Right cardiac atrium (tissue), 5 donors: ENCODE measurements around the gene C22orf23. TPM values are rescaled to one million over a fixed set of nuclear protein-coding genes. Genes with fewer than 3 reads are reported as not detected.
A peak's percentile ranks its signal among the peaks of the same experiment; 100 is the strongest.

ENCODE experiments used
- ATAC-seq, 2 donors: fragments of 200-7000 bp; cut with Tn5 transposase; one replicate each; pipeline versions ENCODE4 v1.8.0 to v1.9.1; 2020; ENCODE audit warnings: moderate library complexity in 2 of 2, mild to moderate bottlenecking in 1 of 2
- DNase-seq, 3 donors: peaks; one replicate each; pipeline ENCODE4 v3.0.0-alpha.2; 2020
- H3K27ac ChIP-seq: one replicate; pipeline ENCODE4 v1.5.1; 2013; ENCODE audit warnings: mild to moderate bottlenecking, low read length, control low read depth, moderate library complexity
- H3K27me3 ChIP-seq: one replicate; pipeline ENCODE4 v1.6.1; 2013; ENCODE audit not compliant: control insufficient read depth, insufficient read depth
- H3K4me1 ChIP-seq: one replicate; pipeline ENCODE4 v1.6.1; 2013; ENCODE audit warnings: low read length; ENCODE audit not compliant: control insufficient read depth, insufficient read depth
- H3K4me3 ChIP-seq: one replicate; pipeline ENCODE4 v1.5.1; 2013; ENCODE audit warnings: low read length, control low read depth
- H3K9me3 ChIP-seq: one replicate; pipeline ENCODE4 v1.6.1; 2013; ENCODE audit warnings: low read length; ENCODE audit not compliant: control insufficient read depth
- WGBS: extraction: QIAGEN DNeasy Blood & Tissue Kit; methylation state at CpG from one replicate; pipeline ENCODE4 v1.1.7; 2013; 5-methylcytosine and 5-hydroxymethylcytosine counted together
- intact Hi-C, 4 donors: fragments of 100-400 bp; cut with DNase I; formaldehyde crosslinking; loops; one replicate each; pipeline versions ENCODE4 v1.11.0 to v1.14.0; 2022 to 2023
- polyA plus RNA-seq: library from polyadenylated mRNA; stranded (reverse); fragments of 200-250 nt; gene quantifications from one replicate; pipeline ENCODE4 v1.2.3, GENCODE V29; 2013
- total RNA-seq, 4 donors: library from RNA; stranded (reverse); fragmentation: NEBNext Ultra II Directional; extraction: Animal tissue kit (Norgen Biotek cat#: 25700); gene quantifications; one replicate each; pipeline ENCODE4 v1.2.1, GENCODE V29; 2021
- donor health status: healthy with polysubstance abuse.
- donor health status: DM: no; HTN: yes; CAD: no.
- donor health status: DM: no; HTN: no; CAD: no.
- donor health status: DM: no; HTN: yes; CAD: no; lungs with severe emphysema.
- donor health status: DM: yes; HTN: yes; CAD: no.

The C22orf23 gene
- total and polyA plus RNA-seq, 5 donors, result 0.19 to 0.54 (median 0.34) TPM

DNA sequence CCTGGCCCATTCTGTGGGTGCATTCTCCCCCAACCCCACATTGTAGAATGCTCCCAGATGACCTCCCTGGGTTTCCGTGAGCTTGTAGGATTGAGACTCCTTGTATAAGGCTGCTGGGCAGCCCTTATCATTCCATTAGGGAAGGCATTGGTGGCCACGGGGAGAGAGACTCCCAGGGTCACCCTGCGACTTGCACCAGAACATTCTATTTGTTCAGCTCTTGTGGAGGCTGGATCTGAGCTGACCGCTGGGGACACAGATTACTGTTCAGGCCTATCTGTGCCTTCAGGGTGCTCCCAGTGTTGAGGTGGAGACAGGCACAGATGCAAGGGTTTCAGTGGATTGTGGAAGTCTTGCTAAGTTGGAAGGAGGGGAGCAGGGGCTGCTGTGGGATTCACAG lies 29.5 kb downstream of the C22orf23 start:
- no peaks in the 10 kb centered on the region for H3K9me3 ChIP-seq
- no peaks in the 10 kb centered on the region for H3K27me3 ChIP-seq
- DNase-seq (no peak), ATAC-seq (no peak)
- 89% methylated on average over 4 of the region's 4 CpGs for WGBS
- intact Hi-C loops, result no loop called here
- H3K4me1 ChIP-seq, result no peaks in the 10 kb centered on the region
- no peak overlapping the region for H3K4me3 ChIP-seq
- H3K27ac ChIP-seq, result no peak overlapping the region

DNA sequence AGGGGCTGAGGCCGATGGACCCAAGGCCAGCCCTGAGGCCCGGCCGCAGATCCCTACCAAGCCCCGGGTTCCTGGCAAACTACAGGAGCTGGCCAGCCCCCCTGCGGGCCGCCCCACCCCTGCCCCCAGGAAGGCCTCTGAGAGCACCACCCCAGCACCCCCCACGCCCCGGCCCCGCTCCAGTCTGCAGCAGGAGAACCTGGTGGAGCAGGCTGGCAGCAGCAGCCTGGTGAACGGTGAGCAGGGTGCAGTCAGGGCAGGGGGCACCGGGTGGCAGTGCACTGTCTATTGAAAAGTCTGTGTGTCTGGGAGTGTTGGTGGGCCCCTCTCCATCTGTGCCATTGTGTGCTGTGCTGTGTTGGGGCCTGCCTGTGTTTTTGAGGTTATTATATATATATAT lies 31.2 kb downstream of the C22orf23 start:
- Histone ChIP-seq H3K27ac (no peak overlapping the region), H3K9me3 (no peaks in the 10 kb centered on the region), H3K4me3 (no peak overlapping the region), H3K4me1 (no peaks in the 10 kb centered on the region), H3K27me3 (no peaks in the 10 kb centered on the region)
- WGBS, result 91% methylated on average over 11 of the region's 11 CpGs
- intact Hi-C loops, result no loop called here
- ATAC-seq (no peak), DNase-seq (no peak)

DNA sequence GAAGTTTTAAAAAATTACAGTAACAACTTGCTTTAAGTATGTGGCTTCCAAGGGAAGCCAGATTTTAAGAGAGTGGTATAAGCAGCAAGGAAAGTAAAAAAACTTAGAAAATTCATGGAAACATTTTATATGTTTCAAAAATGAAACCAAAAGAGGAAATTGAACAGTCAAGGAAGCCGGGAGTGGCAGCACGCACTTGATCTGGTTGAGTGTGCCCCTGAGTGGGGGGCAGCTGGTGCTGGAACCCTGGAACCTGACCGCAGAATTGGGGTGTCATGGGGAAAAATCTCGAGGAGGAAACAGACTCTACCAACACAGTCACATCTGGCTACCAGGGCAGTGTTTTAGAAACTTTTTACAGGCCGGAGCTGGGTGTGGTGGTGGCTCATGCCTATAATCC lies 33.3 kb downstream of the C22orf23 start:
- intact Hi-C loops, result no loop called here
- ATAC-seq, result no peak
- DNase-seq, result no peak
- WGBS, result 75% methylated on average over 5 of the region's 5 CpGs
- Histone ChIP-seq H3K4me3 (no peak overlapping the region), H3K4me1 (no peaks in the 10 kb centered on the region), H3K27me3 (no peaks in the 10 kb centered on the region), H3K27ac (no peak overlapping the region), H3K9me3 (no peaks in the 10 kb centered on the region)

DNA sequence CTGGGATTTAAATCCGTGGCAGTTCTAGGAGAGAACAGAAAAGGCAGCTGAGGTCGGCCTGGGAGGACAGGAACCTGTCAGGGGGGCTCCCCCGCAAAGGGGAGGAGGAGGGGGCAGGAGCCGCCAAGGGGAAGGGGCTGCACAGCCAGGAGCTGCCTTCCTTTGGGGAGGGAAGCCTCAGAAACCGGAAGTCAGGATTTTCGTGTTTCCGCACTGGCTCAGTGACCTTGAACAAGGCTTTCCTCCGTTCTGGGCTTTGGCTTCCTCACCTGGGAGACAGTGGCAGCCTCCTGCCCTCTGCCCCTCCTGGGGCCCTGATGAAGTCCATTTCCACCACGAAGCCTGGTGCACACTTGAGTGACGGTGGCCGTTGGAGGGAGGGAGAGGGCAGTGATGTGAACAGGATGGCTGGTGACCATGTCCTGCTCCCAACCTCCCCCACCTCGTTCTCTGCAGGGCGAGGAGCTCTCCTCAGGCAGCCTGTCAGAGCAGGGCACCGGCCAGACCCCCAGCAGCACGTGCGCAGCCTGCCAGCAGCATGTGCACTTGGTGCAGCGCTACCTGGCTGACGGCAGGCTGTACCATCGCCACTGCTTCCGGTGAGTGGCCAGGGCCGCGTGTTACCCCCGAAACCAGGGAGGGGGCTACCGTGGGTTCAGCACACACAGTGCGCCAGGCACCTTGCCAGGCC lies 34.7 kb downstream of the C22orf23 start:
- WGBS, result 79% methylated on average over 25 of the region's 25 CpGs
- intact Hi-C loops, result no loop called here
- no peak for DNase-seq
- no peaks in the 10 kb centered on the region for H3K27me3 ChIP-seq
- no peak overlapping the region for H3K4me3 ChIP-seq
- H3K4me1 ChIP-seq, result no peaks in the 10 kb centered on the region
- H3K9me3 ChIP-seq, result no peaks in the 10 kb centered on the region
- no peak for ATAC-seq
- no peak overlapping the region for H3K27ac ChIP-seq

DNA sequence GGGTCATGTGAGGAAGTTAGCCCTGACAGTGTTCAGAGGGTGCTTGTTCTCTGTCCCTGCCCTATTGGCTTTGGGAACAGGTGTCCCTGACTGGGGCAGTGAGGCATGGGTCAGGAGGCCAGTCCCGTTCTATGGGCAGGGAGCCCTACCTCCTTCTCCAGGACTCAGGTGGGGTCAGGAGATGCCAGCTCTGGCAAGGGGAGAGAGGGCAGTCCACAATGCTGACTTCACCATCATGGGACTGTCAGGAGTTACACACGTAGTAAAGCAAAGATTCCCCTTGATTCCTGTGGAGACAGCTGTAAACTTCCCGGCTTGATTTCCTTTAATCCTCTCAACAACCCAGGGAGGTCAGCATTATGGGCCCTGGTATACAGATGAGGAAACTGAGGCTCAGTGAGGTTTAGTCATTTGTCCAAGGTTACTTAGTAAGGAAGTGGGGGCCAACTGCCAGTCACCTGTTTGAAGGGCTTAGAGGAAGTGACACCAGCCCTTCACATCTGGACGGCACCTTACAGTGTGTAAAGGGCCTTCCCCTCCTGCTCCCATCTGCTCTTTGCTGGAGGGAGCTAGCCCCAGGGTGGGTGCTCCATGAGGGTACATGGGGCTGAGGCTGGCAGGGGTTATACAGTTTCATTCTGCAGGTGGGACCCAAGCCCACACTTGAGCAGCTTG lies 35.4 kb downstream of the C22orf23 start:
- Histone ChIP-seq H3K27me3 (no peaks in the 10 kb centered on the region), H3K4me1 (no peaks in the 10 kb centered on the region), H3K27ac (no peak overlapping the region), H3K9me3 (no peaks in the 10 kb centered on the region), H3K4me3 (no peak overlapping the region)
- DNase-seq, result no peak
- WGBS, result 75% methylated on average over 4 of the region's 4 CpGs
- no peak for ATAC-seq
- intact Hi-C loops, result no loop called here

DNA sequence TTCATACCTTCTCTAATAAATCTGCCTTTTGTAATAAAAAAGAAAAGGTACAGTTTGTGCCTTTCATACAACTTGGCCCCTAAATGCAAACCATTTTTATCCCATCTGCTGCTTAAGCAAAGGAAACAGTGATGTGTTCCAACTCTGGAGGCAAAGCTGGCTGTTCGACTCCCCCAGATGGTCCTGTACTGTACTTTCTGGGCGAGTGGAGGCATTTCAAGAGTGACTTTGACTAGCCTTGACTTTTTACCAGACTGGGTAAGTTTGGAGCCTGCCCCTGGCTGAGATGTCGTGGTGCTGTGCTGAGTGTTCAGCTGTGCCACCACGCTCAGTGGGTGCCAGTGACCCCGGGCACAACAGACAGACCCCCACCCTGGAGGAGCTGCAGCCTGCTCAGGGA lies 37.1 kb downstream of the C22orf23 start:
- H3K4me3 ChIP-seq, result no peak overlapping the region
- H3K27me3 ChIP-seq, result no peaks in the 10 kb centered on the region
- DNase-seq, result no peak
- H3K27ac ChIP-seq, result no peak overlapping the region
- ATAC-seq, result no peak
- 84% methylated on average over 5 of the region's 5 CpGs for WGBS
- no peaks in the 10 kb centered on the region for H3K4me1 ChIP-seq
- intact Hi-C loops, result no loop called here
- no peaks in the 10 kb centered on the region for H3K9me3 ChIP-seq

DNA sequence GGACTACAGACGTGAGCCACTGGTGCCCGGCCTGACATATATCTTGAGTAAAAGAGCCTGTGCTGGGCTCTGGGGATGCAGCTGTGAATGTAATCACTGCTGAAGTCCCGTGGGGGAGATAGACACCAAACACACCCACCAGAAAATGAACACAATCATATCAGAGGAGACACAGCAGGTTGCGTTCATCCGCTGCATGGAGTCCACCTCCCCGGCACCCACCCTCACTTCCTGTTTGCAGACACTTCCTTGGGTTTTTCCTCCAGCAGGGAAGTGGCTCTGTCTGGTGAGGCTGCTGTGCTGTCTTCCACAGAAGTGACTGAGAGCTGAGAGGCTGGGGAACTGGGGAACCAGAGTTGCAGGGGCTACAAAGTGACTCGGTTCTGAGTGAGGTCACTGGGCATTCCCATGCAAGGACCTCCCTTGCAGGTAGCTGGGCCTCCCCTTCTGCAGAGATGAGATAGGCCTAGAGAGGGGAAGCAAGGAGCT lies 40.1 kb downstream of the C22orf23 start:
- H3K9me3 ChIP-seq, result no peaks in the 10 kb centered on the region
- peak; percentile 23 to 38 for ATAC-seq
- peak overlapping the region; percentile 49 for H3K27ac ChIP-seq
- H3K4me1 ChIP-seq, result peaks cover 6% of the 10 kb centered on the region
- intact Hi-C loops, result no loop called here
- no peaks in the 10 kb centered on the region for H3K27me3 ChIP-seq
- H3K4me3 ChIP-seq, result no peak overlapping the region
- DNase-seq, result peak in 1 of 3 donors; percentile 53
- 55% methylated on average over 7 of the region's 7 CpGs for WGBS

DNA sequence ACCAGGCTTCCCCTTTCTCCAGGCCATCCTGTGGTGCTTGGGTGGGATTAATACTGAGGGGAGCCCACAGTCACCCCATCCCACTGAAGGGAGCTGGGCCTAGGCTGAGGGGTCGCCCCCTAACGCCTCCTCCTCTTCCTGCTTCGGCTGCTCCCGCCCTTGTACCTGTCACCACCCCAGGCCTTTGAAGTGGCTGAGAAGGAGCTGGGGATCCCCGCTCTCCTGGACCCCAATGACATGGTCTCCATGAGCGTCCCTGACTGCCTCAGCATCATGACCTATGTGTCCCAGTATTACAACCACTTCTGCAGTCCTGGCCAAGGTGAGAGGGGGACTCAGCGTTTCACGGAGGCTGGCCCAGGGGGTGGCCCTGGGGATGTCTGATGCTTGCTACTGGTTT lies 41.2 kb downstream of the C22orf23 start:
- no peak for ATAC-seq
- 73% methylated on average over 8 of the region's 8 CpGs for WGBS
- H3K4me1 ChIP-seq, result peaks cover 7% of the 10 kb centered on the region

DNA sequence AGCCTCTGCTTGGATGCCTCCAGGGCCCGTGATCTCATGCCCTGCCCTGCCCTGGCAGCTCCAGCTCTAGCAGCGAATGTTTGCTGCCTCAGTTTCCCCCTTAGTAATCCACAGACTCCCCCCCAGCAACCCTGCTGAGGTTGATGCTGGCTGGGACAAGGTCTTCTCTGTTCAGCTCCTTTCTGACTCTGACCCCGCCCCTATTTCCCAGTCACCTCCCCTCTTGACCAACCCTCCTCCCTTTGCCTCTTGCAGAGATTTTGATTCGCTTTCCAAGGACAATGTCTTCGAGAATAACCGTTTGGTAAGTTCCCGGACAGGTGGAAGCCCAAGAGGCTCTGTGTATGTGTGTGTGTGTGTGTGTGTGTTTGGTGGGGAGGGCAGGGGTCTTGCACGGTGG lies 41.7 kb downstream of the C22orf23 start:
- 79% methylated on average over 8 of the region's 8 CpGs for WGBS
- H3K27ac ChIP-seq, result no peak overlapping the region
- no peaks in the 10 kb centered on the region for H3K9me3 ChIP-seq
- DNase-seq, result peak in 1 of 3 donors; percentile 44
- peaks cover 7% of the 10 kb centered on the region for H3K4me1 ChIP-seq
- intact Hi-C loops, result no loop called here
- ATAC-seq, result no peak
- H3K4me3 ChIP-seq, result no peak overlapping the region
- H3K27me3 ChIP-seq, result no peaks in the 10 kb centered on the region

More for the DNA sequence above, 41.2 kb downstream of the C22orf23 start:
- Histone ChIP-seq H3K27me3 (no peaks in the 10 kb centered on the region), H3K27ac (no peak overlapping the region), H3K9me3 (no peaks in the 10 kb centered on the region), H3K4me3 (no peak overlapping the region)
- no peak for DNase-seq
- intact Hi-C loops, result no loop called here

DNA sequence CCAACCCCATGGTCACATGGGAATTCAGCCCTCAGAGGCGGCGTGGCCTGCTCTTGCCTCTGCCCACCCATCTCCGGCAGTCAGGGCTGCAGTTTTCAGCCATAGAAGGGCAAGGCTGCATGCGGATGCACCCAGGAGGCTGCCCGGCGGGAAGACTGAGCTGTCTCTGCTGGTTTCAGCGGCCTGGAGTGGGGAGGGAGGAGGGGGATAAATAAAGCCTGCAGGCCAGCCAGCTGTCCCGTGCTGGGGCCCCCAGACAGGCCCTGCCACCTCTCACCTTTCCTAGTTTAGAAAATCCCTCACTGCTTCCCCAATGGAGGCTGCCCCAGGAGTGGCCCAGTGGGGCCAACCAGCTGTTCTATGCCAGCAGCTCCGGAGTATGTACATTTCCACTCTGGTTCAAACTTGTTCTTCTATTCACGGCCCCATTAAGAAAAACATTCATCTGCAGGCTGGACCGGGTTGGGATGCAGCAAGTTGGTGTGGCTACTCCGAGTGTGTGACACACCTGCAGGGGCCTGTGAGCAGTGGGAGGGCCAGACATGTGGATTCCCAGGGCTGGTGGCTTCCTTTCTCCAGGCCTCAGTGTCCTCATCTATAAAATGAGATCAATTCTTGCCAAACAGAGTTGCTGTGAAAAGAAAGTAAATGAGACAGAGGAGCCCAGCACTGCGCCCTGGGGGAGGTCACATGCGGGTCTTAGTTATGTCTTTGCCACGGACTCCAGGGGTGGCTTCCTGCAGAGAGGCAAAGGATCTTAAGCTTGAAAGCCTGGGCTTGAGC lies 42.3 kb downstream of the C22orf23 start:
- DNase-seq, result peak in 1 of 3 donors; percentile 41
- no peaks in the 10 kb centered on the region for H3K27me3 ChIP-seq
- intact Hi-C loops, result no loop called here
- WGBS, result 57% methylated on average over 15 of the region's 15 CpGs
- H3K9me3 ChIP-seq, result no peaks in the 10 kb centered on the region
- H3K4me3 ChIP-seq, result no peak overlapping the region
- no peak for ATAC-seq
- no peak overlapping the region for H3K27ac ChIP-seq
- H3K4me1 ChIP-seq, result peaks cover 7% of the 10 kb centered on the region

DNA sequence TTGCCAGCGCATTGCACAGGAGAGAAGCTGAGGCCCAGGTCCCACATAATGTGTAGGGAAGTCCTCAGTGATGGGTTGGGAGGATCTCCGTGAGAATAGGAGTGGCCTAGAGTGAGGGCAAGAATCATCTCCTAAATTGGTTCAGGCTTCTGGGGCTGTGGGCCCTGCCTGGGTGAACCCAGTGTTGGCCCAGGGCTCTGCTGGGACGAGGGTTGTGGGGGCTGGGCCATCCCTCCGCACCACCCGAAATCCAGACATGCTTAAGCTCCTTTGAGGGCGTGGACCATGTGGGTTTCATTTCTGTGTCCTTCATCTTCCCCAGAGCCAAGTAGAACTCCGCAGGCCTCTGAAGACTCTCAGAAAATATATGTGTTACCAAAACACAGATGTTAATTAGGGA lies 43.6 kb downstream of the C22orf23 start:
- H3K4me3 ChIP-seq, result no peak overlapping the region
- intact Hi-C loops, result no loop called here
- H3K9me3 ChIP-seq, result no peaks in the 10 kb centered on the region
- WGBS, result 79% methylated on average over 7 of the region's 7 CpGs
- H3K27me3 ChIP-seq, result no peaks in the 10 kb centered on the region
- ATAC-seq (no peak), DNase-seq (no peak)
- no peak overlapping the region for H3K27ac ChIP-seq
- peaks cover 7% of the 10 kb centered on the region for H3K4me1 ChIP-seq
